Measurements from ENCODE around the gene COPE.
A peak's percentile ranks its signal among the peaks of the same experiment; 100 is the strongest.

The COPE gene

GRCh38 chr19:18893587-18894253, 25.5 kb downstream of the COPE start:
- in situ Hi-C loops (cut with HindIII; ENCODE audit: low pct_unique_long_range_greater_than_20kb, low sequenced_read_pairs), result no loop called here
- TF ChIP-seq JUND (IDR thresholded peaks at IDR 0.05; ENCODE audit: low read depth), result no peak

GRCh38 chr19:18889949-18890745, 29.0 kb downstream of the COPE start:
- no peak for DNase-seq (ENCODE audit: low read depth in 1 of 2, low spot score in 1 of 2)
- in situ Hi-C loops (cut with HindIII; ENCODE audit: low pct_unique_long_range_greater_than_20kb, low sequenced_read_pairs), result no loop called here
- no peak for TF ChIP-seq JUND (IDR thresholded peaks at IDR 0.05; ENCODE audit: low read depth)

More at GRCh38 chr19:18893587-18894253, 25.5 kb downstream of the COPE start:
- no peak for DNase-seq (ENCODE audit: low read depth in 1 of 2, low spot score in 1 of 2)

- in situ Hi-C loops (cut with HindIII; ENCODE audit: low pct_unique_long_range_greater_than_20kb, low sequenced_read_pairs), result no loop called here
- peak in 1 of 2 experiments; percentile 29 for DNase-seq (ENCODE audit: low read depth in 1 of 2, low spot score in 1 of 2)
- TF ChIP-seq JUND (IDR thresholded peaks at IDR 0.05; ENCODE audit: low read depth), result no peak
Observed at GRCh38 chr19:18886972-18887371, 32.2 kb downstream of the COPE start.

GRCh38 chr19:18883526-18884304, 35.5 kb downstream of the COPE start:
- no peak for DNase-seq (ENCODE audit: low read depth in 1 of 2, low spot score in 1 of 2)
- no peak for TF ChIP-seq JUND (IDR thresholded peaks at IDR 0.05; ENCODE audit: low read depth)
- in situ Hi-C loops (cut with HindIII; ENCODE audit: low pct_unique_long_range_greater_than_20kb, low sequenced_read_pairs), result no loop called here

- TF ChIP-seq JUND (IDR thresholded peaks at IDR 0.05; ENCODE audit: low read depth), result no peak
- in situ Hi-C loops (cut with HindIII; ENCODE audit: low pct_unique_long_range_greater_than_20kb, low sequenced_read_pairs), result no loop called here
- DNase-seq (ENCODE audit: low read depth in 1 of 2, low spot score in 1 of 2), result no peak
Observed at GRCh38 chr19:18881491-18881890, 37.7 kb downstream of the COPE start.

GRCh38 chr19:18879579-18880373, 39.4 kb downstream of the COPE start:
- DNase-seq (ENCODE audit: low read depth in 1 of 2, low spot score in 1 of 2), result peak in 1 of 2 experiments; percentile 96
- in situ Hi-C loops (cut with HindIII; ENCODE audit: low pct_unique_long_range_greater_than_20kb, low sequenced_read_pairs), result no loop called here

GRCh38 chr19:18878858-18879578, 40.2 kb downstream of the COPE start:
- no peak for TF ChIP-seq JUND (IDR thresholded peaks at IDR 0.05; ENCODE audit: low read depth)
- in situ Hi-C loops (cut with HindIII; ENCODE audit: low pct_unique_long_range_greater_than_20kb, low sequenced_read_pairs), result no loop called here
- no peak for DNase-seq (ENCODE audit: low read depth in 1 of 2, low spot score in 1 of 2)

More at GRCh38 chr19:18879579-18880373, 39.4 kb downstream of the COPE start:
- no peak for TF ChIP-seq JUND (IDR thresholded peaks at IDR 0.05; ENCODE audit: low read depth)

GRCh38 chr19:18878058-18878797, 41.0 kb downstream of the COPE start:
- DNase-seq (ENCODE audit: low read depth in 1 of 2, low spot score in 1 of 2), result no peak
- no peak for TF ChIP-seq JUND (IDR thresholded peaks at IDR 0.05; ENCODE audit: low read depth)
- in situ Hi-C loops (cut with HindIII; ENCODE audit: low pct_unique_long_range_greater_than_20kb, low sequenced_read_pairs), result no loop called here

GRCh38 chr19:18876865-18877264, 42.3 kb downstream of the COPE start:
- in situ Hi-C loops (cut with HindIII; ENCODE audit: low pct_unique_long_range_greater_than_20kb, low sequenced_read_pairs), result no loop called here
- DNase-seq (ENCODE audit: low read depth in 1 of 2, low spot score in 1 of 2), result no peak
- TF ChIP-seq JUND (IDR thresholded peaks at IDR 0.05; ENCODE audit: low read depth), result no peak

- in situ Hi-C loops (cut with HindIII; ENCODE audit: low pct_unique_long_range_greater_than_20kb, low sequenced_read_pairs), result no loop called here
- DNase-seq (ENCODE audit: low read depth in 1 of 2, low spot score in 1 of 2), result no peak
- TF ChIP-seq JUND (IDR thresholded peaks at IDR 0.05; ENCODE audit: low read depth), result no peak
Observed at GRCh38 chr19:18875726-18876125, 43.5 kb downstream of the COPE start.

- DNase-seq (ENCODE audit: low read depth in 1 of 2, low spot score in 1 of 2), result no peak
- in situ Hi-C loops (cut with HindIII; ENCODE audit: low pct_unique_long_range_greater_than_20kb, low sequenced_read_pairs), result no loop called here
- no peak for TF ChIP-seq JUND (IDR thresholded peaks at IDR 0.05; ENCODE audit: low read depth)
Observed at GRCh38 chr19:18871543-18871942, 47.6 kb downstream of the COPE start.

Measured in T47D (cell line).